Smooth muscle cell (in vitro differentiated cells): ENCODE measurements around the gene ATRX. TPM values are rescaled to one million over a fixed set of nuclear protein-coding genes. Genes with fewer than 3 reads are reported as not detected.
A peak's percentile ranks its signal among the peaks of the same experiment; 100 is the strongest.
"Not testable (repeated sequence)": the region's sequence is repeated elsewhere in the genome, so short reads cannot be mapped to it uniquely, and the experiment has no call there.

Source experiments
- DNase-seq: peaks from one replicate; lab custom pipeline; 2025; ENCODE audit not compliant: unreplicated experiment; lab: John Stamatoyannopoulos, UW
- H2AFZ ChIP-seq: fragments of 200-600 bp; sonication (generic); 2 replicates; pipeline ENCODE4 v1.6.0; 2016; ENCODE audit warnings: antibody characterized with exemption, low read depth, mild to moderate bottlenecking
- H3F3A ChIP-seq: fragments of 200-600 bp; sonication (generic); 2 replicates; pipeline ENCODE4 v1.6.0; 2017; ENCODE audit warnings: antibody characterized with exemption, low read depth
- H3K27ac ChIP-seq: fragments of 200-600 bp; sonication (generic); 2 replicates; pipeline ENCODE4 v1.5.1; 2016; ENCODE audit warnings: low read depth, mild to moderate bottlenecking
- H3K27me3 ChIP-seq: fragments of 200-600 bp; sonication (generic); 2 replicates; pipeline ENCODE4 v1.6.1; 2016; ENCODE audit warnings: low read depth, mild to moderate bottlenecking
- H3K36me3 ChIP-seq: fragments of 200-600 bp; sonication (generic); 2 replicates; pipeline ENCODE4 v1.5.1; 2016; ENCODE audit warnings: low read depth
- H3K4me1 ChIP-seq: fragments of 200-600 bp; sonication (generic); 2 replicates; pipeline ENCODE4 v1.5.1; 2016; ENCODE audit warnings: low read depth
- H3K4me2 ChIP-seq: fragments of 200-600 bp; sonication (generic); 2 replicates; pipeline ENCODE4 v1.6.0; 2016; ENCODE audit warnings: mild to moderate bottlenecking
- H3K4me3 ChIP-seq: fragments of 200-600 bp; sonication (generic); 2 replicates; pipeline ENCODE4 v1.5.1; 2016; ENCODE audit warnings: mild to moderate bottlenecking
- H3K79me2 ChIP-seq: fragments of 200-600 bp; sonication (generic); 2 replicates; pipeline ENCODE4 v1.6.0; 2016; ENCODE audit warnings: low read depth, mild to moderate bottlenecking
- H3K9ac ChIP-seq: fragments of 200-600 bp; sonication (generic); 2 replicates; pipeline ENCODE4 v1.6.0; 2016; ENCODE audit warnings: low read depth
- H3K9me3 ChIP-seq: fragments of 200-600 bp; sonication (generic); replicated peaks from 2 replicates; pipeline ENCODE4 v1.5.1; 2016; ENCODE audit warnings: low read depth
- H4K20me1 ChIP-seq: fragments of 200-600 bp; sonication (generic); 2 replicates; pipeline ENCODE4 v1.6.0; 2016; ENCODE audit warnings: low read depth
- WGBS: methylation state at CpG from one replicate; pipeline ENCODE4 v1.1.7; 2016; ENCODE audit warnings: low lambda C conversion rate; 5-methylcytosine and 5-hydroxymethylcytosine counted together
- polyA plus RNA-seq: library from polyadenylated mRNA; unstranded; fragments of >200 nt; fragmentation: Nextera tagmentation; extraction: Ambion mirVana; gene quantifications from 2 replicates; pipeline ENCODE4 v1.2.1, GENCODE V29; 2016
- total RNA-seq: library from RNA; depleted of rRNA; stranded (reverse); fragments of >200 nt; gene quantifications from 2 replicates; pipeline ENCODE4 v1.2.3, GENCODE V29; 2014
- TF ChIP-seq, protein P1 (sequence below): fragments of 200-600 bp; sonication (generic); IDR thresholded peaks from 2 replicates; pipeline ENCODE4 v1.5.1; 2017; ENCODE audit warnings: borderline replicate concordance, mild to moderate bottlenecking, antibody characterized with exemption; ENCODE audit not compliant: insufficient read depth, poor library complexity, severe bottlenecking

ATRX gene, protein sequence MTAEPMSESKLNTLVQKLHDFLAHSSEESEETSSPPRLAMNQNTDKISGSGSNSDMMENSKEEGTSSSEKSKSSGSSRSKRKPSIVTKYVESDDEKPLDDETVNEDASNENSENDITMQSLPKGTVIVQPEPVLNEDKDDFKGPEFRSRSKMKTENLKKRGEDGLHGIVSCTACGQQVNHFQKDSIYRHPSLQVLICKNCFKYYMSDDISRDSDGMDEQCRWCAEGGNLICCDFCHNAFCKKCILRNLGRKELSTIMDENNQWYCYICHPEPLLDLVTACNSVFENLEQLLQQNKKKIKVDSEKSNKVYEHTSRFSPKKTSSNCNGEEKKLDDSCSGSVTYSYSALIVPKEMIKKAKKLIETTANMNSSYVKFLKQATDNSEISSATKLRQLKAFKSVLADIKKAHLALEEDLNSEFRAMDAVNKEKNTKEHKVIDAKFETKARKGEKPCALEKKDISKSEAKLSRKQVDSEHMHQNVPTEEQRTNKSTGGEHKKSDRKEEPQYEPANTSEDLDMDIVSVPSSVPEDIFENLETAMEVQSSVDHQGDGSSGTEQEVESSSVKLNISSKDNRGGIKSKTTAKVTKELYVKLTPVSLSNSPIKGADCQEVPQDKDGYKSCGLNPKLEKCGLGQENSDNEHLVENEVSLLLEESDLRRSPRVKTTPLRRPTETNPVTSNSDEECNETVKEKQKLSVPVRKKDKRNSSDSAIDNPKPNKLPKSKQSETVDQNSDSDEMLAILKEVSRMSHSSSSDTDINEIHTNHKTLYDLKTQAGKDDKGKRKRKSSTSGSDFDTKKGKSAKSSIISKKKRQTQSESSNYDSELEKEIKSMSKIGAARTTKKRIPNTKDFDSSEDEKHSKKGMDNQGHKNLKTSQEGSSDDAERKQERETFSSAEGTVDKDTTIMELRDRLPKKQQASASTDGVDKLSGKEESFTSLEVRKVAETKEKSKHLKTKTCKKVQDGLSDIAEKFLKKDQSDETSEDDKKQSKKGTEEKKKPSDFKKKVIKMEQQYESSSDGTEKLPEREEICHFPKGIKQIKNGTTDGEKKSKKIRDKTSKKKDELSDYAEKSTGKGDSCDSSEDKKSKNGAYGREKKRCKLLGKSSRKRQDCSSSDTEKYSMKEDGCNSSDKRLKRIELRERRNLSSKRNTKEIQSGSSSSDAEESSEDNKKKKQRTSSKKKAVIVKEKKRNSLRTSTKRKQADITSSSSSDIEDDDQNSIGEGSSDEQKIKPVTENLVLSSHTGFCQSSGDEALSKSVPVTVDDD (N-terminal part only)
- 79.2 and 115 TPM in 2 replicates for total RNA-seq
- polyA plus RNA-seq, result 38.0 and 58.6 TPM in 2 replicates

- DNase-seq, result peak; percentile 10
- Histone ChIP-seq H3K27me3 (no peaks in the 10 kb centered on the region), H3K4me1 (peaks cover 3% of the 10 kb centered on the region), H3K4me3 (peak within 1 kb of the TSS; percentile 82), H3F3A (no peaks in the 10 kb centered on the region), H3K4me2 (peak within 1 kb of the TSS; percentile 93), H3K9ac (peak within 1 kb of the TSS; percentile 99), H3K79me2 (peaks cover 56% of the 10 kb centered on the region), H3K27ac (peak within 1 kb of the TSS; percentile 99), H2AFZ (peak within 1 kb of the TSS; percentile 82), H3K36me3 (no peaks in the 10 kb centered on the region), H3K9me3 (no peaks in the 10 kb centered on the region), H4K20me1 (peaks cover 46% of the 10 kb centered on the region)
- 44% methylated on average over 52 of the region's 61 CpGs for WGBS
- TF ChIP-seq, protein P1, sequence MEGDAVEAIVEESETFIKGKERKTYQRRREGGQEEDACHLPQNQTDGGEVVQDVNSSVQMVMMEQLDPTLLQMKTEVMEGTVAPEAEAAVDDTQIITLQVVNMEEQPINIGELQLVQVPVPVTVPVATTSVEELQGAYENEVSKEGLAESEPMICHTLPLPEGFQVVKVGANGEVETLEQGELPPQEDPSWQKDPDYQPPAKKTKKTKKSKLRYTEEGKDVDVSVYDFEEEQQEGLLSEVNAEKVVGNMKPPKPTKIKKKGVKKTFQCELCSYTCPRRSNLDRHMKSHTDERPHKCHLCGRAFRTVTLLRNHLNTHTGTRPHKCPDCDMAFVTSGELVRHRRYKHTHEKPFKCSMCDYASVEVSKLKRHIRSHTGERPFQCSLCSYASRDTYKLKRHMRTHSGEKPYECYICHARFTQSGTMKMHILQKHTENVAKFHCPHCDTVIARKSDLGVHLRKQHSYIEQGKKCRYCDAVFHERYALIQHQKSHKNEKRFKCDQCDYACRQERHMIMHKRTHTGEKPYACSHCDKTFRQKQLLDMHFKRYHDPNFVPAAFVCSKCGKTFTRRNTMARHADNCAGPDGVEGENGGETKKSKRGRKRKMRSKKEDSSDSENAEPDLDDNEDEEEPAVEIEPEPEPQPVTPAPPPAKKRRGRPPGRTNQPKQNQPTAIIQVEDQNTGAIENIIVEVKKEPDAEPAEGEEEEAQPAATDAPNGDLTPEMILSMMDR, result no peak
These were observed at the start of gene ATRX for GRCh38 chrX:77785486-77786364. ATRX (minus strand) TSS chrX:77786216; CDS start chrX:77786001, 215 bp downstream.

- not testable (repeated sequence) for H3K9me3 ChIP-seq, H3K4me2 ChIP-seq, H3F3A ChIP-seq, H2AFZ ChIP-seq, H3K27ac ChIP-seq, H3K36me3 ChIP-seq, H3K79me2 ChIP-seq, DNase-seq, H3K4me3 ChIP-seq, H3K27me3 ChIP-seq, H3K9ac ChIP-seq, H3K4me1 ChIP-seq, H4K20me1 ChIP-seq
- WGBS, result 85% methylated on average over 5 of the region's 5 CpGs
These were observed 45.5 kb upstream of the ATRX start for GRCh38 chrX:77831544-77831943.

- H3F3A ChIP-seq, result not testable (repeated sequence)
- 78% methylated on average over 2 of the region's 2 CpGs for WGBS
These were observed 36.0 kb upstream of the ATRX start for GRCh38 chrX:77821989-77822388.

GRCh38 chrX:77820091-77820727 lies 34.2 kb upstream of the ATRX start:
- no peaks in the 10 kb centered on the region for H3K4me1 ChIP-seq
- H3K4me2 ChIP-seq, result no peak overlapping the region
- no peaks in the 10 kb centered on the region for H4K20me1 ChIP-seq
- TF ChIP-seq, protein P1, result no peak
- H3K27ac ChIP-seq, result no peak overlapping the region
- no peaks in the 10 kb centered on the region for H3K79me2 ChIP-seq
- H3F3A ChIP-seq, result no peaks in the 10 kb centered on the region
- H3K9ac ChIP-seq, result no peak overlapping the region
- H2AFZ ChIP-seq, result no peak overlapping the region
- no peaks in the 10 kb centered on the region for H3K36me3 ChIP-seq
- H3K9me3 ChIP-seq, result no peaks in the 10 kb centered on the region
- no peak overlapping the region for H3K4me3 ChIP-seq
- no peak for DNase-seq
- WGBS, result 78% methylated on average over 9 of the region's 9 CpGs
- no peaks in the 10 kb centered on the region for H3K27me3 ChIP-seq

More at GRCh38 chrX:77821989-77822388, 36.0 kb upstream of the ATRX start:
- not testable (repeated sequence) for H3K79me2 ChIP-seq, H2AFZ ChIP-seq, H3K36me3 ChIP-seq, H4K20me1 ChIP-seq, H3K4me1 ChIP-seq, H3K27me3 ChIP-seq, H3K4me3 ChIP-seq, H3K9ac ChIP-seq, DNase-seq, H3K9me3 ChIP-seq, H3K27ac ChIP-seq, H3K4me2 ChIP-seq
